ENCODE data around the gene SUV39H2.
"Not testable (repeated sequence)": the region's sequence is repeated elsewhere in the genome, so short reads cannot be mapped to it uniquely, and the experiment has no call there.

The SUV39H2 gene

DNA sequence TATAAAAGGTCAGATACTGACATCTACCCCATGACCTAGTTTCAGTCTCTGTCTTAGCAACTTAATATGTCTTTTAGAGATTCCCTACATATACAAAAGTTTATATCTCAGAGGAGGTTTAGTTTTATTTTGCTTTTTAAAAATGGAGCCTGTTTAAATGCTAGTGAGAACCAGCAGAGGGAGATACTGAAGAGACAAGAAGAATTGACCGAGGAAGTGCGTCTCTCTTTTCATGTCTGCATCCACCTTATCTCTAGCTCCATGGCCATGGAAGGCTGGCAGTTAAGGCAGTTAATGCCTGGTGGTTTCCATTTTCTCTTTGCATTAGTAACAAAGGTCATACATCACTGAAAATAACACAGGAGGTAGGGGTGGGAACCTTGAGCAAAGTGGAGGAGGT lies 10.7 kb downstream of the SUV39H2 start:
- Mint-ChIP-seq H3K9me3 (no peaks in the 10 kb centered on the region), H3K4me3 (no peak overlapping the region), H3K4me1 (ENCODE audit: low read depth) (peaks cover 12% of the 10 kb centered on the region), H3K27me3 (no peaks in the 10 kb centered on the region), H3K36me3 (ENCODE audit: low read depth) (no peaks in the 10 kb centered on the region), H3K27ac (no peak overlapping the region)
- intact Hi-C loops (cut with micrococcal nuclease): no loop called here

DNA sequence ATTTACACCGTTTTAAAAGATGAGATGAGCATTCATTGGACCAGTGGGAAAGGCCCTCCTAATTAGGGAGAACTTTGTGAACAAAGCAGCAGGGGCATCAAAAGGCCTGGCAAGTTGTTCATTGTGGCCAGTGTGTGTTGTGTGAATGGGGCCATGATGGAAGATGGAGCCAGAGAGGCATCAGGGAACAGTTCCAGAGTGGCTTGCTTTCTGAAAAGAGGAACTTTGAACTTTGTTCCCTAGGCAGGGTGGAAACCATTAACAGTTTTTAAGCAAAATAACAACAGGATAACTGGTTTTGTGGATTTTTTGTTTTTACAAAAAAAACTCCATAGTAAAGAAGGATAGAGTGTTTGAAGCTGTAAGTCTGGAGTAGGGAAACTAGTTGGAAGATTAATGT lies 12.5 kb downstream of the SUV39H2 start:
- Mint-ChIP-seq H3K4me1 (ENCODE audit: low read depth) (peaks cover 12% of the 10 kb centered on the region), H3K27ac (peak overlapping the region; percentile 8), H3K36me3 (ENCODE audit: low read depth) (peaks cover 10% of the 10 kb centered on the region), H3K4me3 (no peak overlapping the region), H3K9me3 (no peaks in the 10 kb centered on the region), H3K27me3 (no peaks in the 10 kb centered on the region)
- intact Hi-C loops (cut with micrococcal nuclease): no loop called here

- Mint-ChIP-seq H3K27me3 (no peaks in the 10 kb centered on the region), H3K36me3 (ENCODE audit: low read depth) (peaks cover 35% of the 10 kb centered on the region), H3K9me3 (no peaks in the 10 kb centered on the region), H3K4me3 (no peak overlapping the region), H3K4me1 (ENCODE audit: low read depth) (no peaks in the 10 kb centered on the region), H3K27ac (no peak overlapping the region)
- intact Hi-C loops (cut with micrococcal nuclease): no loop called here
These were observed 25.7 kb downstream of the SUV39H2 start for GRCh38 chr10:14904316-14904732.

DNA sequence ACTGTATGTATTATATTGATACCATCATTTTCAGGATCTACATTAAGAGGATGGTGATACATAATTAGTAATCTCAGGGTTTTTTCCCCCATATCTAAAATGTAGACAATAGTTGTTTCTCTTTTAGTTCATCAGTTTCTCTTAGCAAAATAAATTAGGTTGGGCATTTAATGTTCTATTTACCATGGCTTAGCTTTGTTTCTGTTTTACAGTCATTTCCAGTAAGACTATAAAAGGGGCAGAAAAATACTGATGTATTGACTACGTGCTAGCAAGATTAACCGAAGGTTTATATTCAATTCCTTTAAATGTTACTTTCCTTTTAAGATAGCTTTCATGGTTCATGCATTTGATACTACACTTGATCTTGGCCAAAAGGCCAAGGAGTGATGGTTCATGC lies 26.2 kb downstream of the SUV39H2 start:
- Mint-ChIP-seq H3K4me1 (ENCODE audit: low read depth) (no peaks in the 10 kb centered on the region), H3K27ac (no peak overlapping the region), H3K4me3 (no peak overlapping the region), H3K9me3 (no peaks in the 10 kb centered on the region), H3K36me3 (ENCODE audit: low read depth) (peaks cover 38% of the 10 kb centered on the region), H3K27me3 (no peaks in the 10 kb centered on the region)
- intact Hi-C loops (cut with micrococcal nuclease): no loop called here

GRCh38 chr10:14905890-14906289 lies 27.2 kb downstream of the SUV39H2 start:
- Mint-ChIP-seq H3K27me3 (no peaks in the 10 kb centered on the region), H3K9me3 (no peaks in the 10 kb centered on the region), H3K4me3 (no peak overlapping the region), H3K27ac (no peak overlapping the region), H3K36me3 (ENCODE audit: low read depth) (peaks cover 49% of the 10 kb centered on the region), H3K4me1 (ENCODE audit: low read depth) (no peaks in the 10 kb centered on the region)
- intact Hi-C loops (cut with micrococcal nuclease): no loop called here

DNA sequence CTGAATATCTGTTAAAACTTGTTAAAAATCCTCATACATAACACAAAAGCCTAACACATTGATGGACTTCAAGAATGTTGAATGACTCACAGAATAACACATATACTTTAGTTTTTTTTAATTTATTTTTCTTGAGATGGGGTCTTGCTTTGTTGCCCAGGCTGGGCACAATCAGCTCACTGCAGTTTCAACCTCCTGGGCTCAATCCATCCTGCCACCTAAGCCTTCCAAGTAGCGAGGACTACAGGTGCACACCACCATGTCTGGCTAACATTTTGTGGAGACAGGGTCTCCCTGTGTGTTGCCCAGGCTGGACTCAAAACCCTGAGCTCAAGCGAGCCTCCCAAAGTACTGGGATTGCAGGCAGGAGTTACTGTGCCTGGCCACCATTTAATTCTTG lies 28.1 kb downstream of the SUV39H2 start:
- Mint-ChIP-seq H3K27me3 (no peaks in the 10 kb centered on the region), H3K4me3 (no peak overlapping the region), H3K4me1 (ENCODE audit: low read depth) (no peaks in the 10 kb centered on the region), H3K9me3 (no peaks in the 10 kb centered on the region), H3K36me3 (ENCODE audit: low read depth) (peaks cover 51% of the 10 kb centered on the region), H3K27ac (no peak overlapping the region)
- intact Hi-C loops (cut with micrococcal nuclease): no loop called here

DNA sequence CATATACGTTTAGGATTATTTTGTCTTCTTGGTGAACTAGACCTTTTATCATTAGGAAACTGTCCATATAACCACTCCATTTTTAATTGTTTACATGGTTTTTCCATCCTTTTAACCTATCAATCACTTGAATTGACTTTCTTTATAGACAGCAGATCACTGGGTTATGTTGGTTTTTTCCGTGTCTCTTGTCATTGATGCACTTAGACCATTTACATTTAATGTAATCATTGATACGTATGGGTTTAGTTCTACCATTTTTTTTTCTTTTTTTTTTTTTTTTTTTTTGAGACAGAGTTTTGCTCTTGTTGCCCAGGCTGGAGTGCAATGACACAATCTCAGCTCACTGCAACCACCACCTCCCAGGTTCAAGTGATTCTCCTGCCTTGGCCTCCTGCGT lies 28.9 kb downstream of the SUV39H2 start:
- H3K4me3 Mint-ChIP-seq: not testable (repeated sequence)

GRCh38 chr10:14909101-14909500 lies 30.4 kb downstream of the SUV39H2 start:
- H3K27ac Mint-ChIP-seq: no peak overlapping the region
- no peaks in the 10 kb centered on the region for H3K27me3 Mint-ChIP-seq

More for the DNA sequence above, 28.9 kb downstream of the SUV39H2 start:
- H3K27ac Mint-ChIP-seq; intact Hi-C loops (cut with micrococcal nuclease); H3K9me3 Mint-ChIP-seq; H3K4me1 Mint-ChIP-seq (ENCODE audit: low read depth); H3K27me3 Mint-ChIP-seq: not testable (repeated sequence)
- peaks cover 59% of the 10 kb centered on the region for H3K36me3 Mint-ChIP-seq (ENCODE audit: low read depth)

GRCh38 chr10:14910953-14911352 lies 32.3 kb downstream of the SUV39H2 start:
- H3K4me3 Mint-ChIP-seq: no peak overlapping the region
- intact Hi-C loops (cut with micrococcal nuclease): no loop called here
- no peaks in the 10 kb centered on the region for H3K27me3 Mint-ChIP-seq
- H3K36me3 Mint-ChIP-seq (ENCODE audit: low read depth): peaks cover 93% of the 10 kb centered on the region
- peaks cover 7% of the 10 kb centered on the region for H3K4me1 Mint-ChIP-seq (ENCODE audit: low read depth)
- no peak overlapping the region for H3K27ac Mint-ChIP-seq
- H3K9me3 Mint-ChIP-seq: no peaks in the 10 kb centered on the region

More at GRCh38 chr10:14909101-14909500, 30.4 kb downstream of the SUV39H2 start:
- Mint-ChIP-seq H3K4me3 (no peak overlapping the region), H3K4me1 (ENCODE audit: low read depth) (no peaks in the 10 kb centered on the region), H3K9me3 (no peaks in the 10 kb centered on the region), H3K36me3 (ENCODE audit: low read depth) (peaks cover 74% of the 10 kb centered on the region)
- intact Hi-C loops (cut with micrococcal nuclease): no loop called here

DNA sequence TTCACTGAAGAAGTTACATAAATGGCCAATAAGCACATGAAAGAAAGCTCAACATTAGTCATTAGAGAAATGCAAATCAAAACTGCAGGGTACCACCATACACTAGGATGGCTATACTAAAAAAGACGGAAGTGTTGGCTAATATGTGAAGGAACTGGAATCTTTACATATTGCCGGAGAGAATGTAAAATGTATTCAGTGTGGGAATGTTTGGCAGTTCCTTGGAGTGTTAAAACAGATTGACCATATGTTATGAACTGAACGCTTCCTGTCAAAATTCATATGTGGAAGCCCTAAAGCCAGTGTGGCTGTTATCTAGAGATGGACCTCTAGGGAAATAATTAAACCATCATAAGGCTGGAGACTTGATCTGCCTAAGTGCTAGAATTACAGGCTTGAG lies 33.1 kb downstream of the SUV39H2 start:
- no peaks in the 10 kb centered on the region for H3K27me3 Mint-ChIP-seq
- H3K4me1 Mint-ChIP-seq (ENCODE audit: low read depth): peaks cover 7% of the 10 kb centered on the region
- peaks cover 100% of the 10 kb centered on the region for H3K36me3 Mint-ChIP-seq (ENCODE audit: low read depth)
- no peak overlapping the region for H3K27ac Mint-ChIP-seq
- intact Hi-C loops (cut with micrococcal nuclease): no loop called here
- H3K4me3 Mint-ChIP-seq: no peak overlapping the region
- H3K9me3 Mint-ChIP-seq: no peaks in the 10 kb centered on the region

DNA sequence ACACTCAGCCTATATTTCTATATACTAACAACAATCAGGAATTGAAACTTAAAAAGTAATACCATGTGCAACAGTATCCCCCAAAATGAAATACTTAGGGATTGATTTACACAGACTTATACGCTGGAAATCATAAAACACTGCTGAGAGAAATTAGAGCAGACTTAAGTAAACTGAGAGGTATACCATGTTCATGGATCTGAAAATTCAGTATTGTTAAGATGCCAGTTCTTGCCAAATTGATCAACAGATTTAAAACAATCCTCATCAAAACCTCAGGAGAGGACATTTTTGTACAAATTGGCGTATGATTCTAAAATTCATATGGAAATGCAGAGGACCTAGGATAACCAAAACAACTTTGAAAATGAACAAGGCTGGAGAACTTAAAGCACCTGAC lies 37.9 kb downstream of the SUV39H2 start:
- Mint-ChIP-seq H3K4me1 (ENCODE audit: low read depth) (peaks cover 7% of the 10 kb centered on the region), H3K4me3 (no peak overlapping the region), H3K9me3 (no peaks in the 10 kb centered on the region), H3K27me3 (no peaks in the 10 kb centered on the region), H3K27ac (no peak overlapping the region), H3K36me3 (ENCODE audit: low read depth) (peaks cover 100% of the 10 kb centered on the region)
- intact Hi-C loops (cut with micrococcal nuclease): no loop called here

GRCh38 chr10:14917827-14918226 lies 39.2 kb downstream of the SUV39H2 start:
- peaks cover 100% of the 10 kb centered on the region for H3K36me3 Mint-ChIP-seq (ENCODE audit: low read depth)
- intact Hi-C loops (cut with micrococcal nuclease): no loop called here
- no peaks in the 10 kb centered on the region for H3K9me3 Mint-ChIP-seq
- H3K4me3 Mint-ChIP-seq: no peak overlapping the region
- H3K27ac Mint-ChIP-seq: no peak overlapping the region
- H3K27me3 Mint-ChIP-seq: no peaks in the 10 kb centered on the region
- peaks cover 7% of the 10 kb centered on the region for H3K4me1 Mint-ChIP-seq (ENCODE audit: low read depth)

DNA sequence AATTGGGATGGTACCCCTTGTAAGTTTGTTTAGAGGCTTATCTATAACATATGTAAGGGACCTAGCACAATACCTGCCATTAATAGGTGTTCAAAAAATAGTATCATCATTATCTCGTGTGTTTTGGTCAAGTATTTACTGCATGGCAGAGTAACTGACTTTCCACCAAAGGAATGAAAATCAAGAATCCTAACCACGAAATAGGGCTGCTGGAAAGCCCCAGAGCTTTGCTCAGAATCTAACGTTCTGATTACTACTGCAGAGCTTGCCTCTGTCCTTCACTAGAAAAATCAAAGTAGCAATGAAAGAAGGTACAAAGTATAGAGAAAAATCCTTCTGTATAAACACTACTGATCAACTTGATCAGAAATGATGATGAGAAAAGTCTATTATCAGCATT lies 40.3 kb downstream of the SUV39H2 start:
- peaks cover 7% of the 10 kb centered on the region for H3K4me1 Mint-ChIP-seq (ENCODE audit: low read depth)
- H3K36me3 Mint-ChIP-seq (ENCODE audit: low read depth): peaks cover 100% of the 10 kb centered on the region
- H3K4me3 Mint-ChIP-seq: no peak overlapping the region
- H3K27me3 Mint-ChIP-seq: no peaks in the 10 kb centered on the region
- H3K27ac Mint-ChIP-seq: no peak overlapping the region
- H3K9me3 Mint-ChIP-seq: no peaks in the 10 kb centered on the region
- intact Hi-C loops (cut with micrococcal nuclease): no loop called here

GRCh38 chr10:14924013-14924412 lies 45.3 kb downstream of the SUV39H2 start:
- Mint-ChIP-seq H3K4me1 (ENCODE audit: low read depth) (peaks cover 9% of the 10 kb centered on the region), H3K4me3 (no peak overlapping the region), H3K27me3 (no peaks in the 10 kb centered on the region), H3K9me3 (no peaks in the 10 kb centered on the region), H3K36me3 (ENCODE audit: low read depth) (peaks cover 98% of the 10 kb centered on the region), H3K27ac (no peak overlapping the region)
- intact Hi-C loops (cut with micrococcal nuclease): no loop called here

DNA sequence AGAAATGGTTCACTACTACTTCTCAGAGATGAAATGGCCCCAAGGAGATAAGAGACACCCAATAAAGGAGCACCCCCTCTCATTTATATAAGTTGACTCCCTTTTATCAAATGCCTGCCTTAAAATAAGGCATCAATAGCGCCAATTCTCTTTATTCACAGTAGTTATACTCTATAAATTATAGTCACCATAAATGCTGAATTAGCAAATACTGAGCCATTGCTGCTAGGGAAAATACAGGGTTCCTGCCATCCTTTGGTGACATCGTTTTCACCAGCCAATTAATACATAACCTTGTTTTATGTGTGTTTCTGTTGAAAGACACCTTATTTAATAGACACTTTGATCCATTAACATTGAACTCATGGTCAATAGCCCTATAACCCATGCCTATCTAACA lies 46.6 kb downstream of the SUV39H2 start:
- intact Hi-C loops (cut with micrococcal nuclease): no loop called here
- Mint-ChIP-seq H3K4me3 (no peak overlapping the region), H3K4me1 (ENCODE audit: low read depth) (peaks cover 9% of the 10 kb centered on the region), H3K27me3 (no peaks in the 10 kb centered on the region), H3K9me3 (no peaks in the 10 kb centered on the region), H3K27ac (no peak overlapping the region), H3K36me3 (ENCODE audit: low read depth) (peaks cover 98% of the 10 kb centered on the region)
